M059J (cell line): ENCODE data around the gene LRBA. TPM values are rescaled to one million over a fixed set of nuclear protein-coding genes. Genes with fewer than 3 reads are reported as not detected.
A peak's percentile ranks its signal among the peaks of the same experiment; 100 is the strongest.

Experiments used
- DNase-seq: peaks from one replicate; pipeline ENCODE4 v3.0.0-alpha.2; 2012; ENCODE audit warnings: low read depth
- total RNA-seq: library from RNA; depleted of rRNA; stranded (reverse); fragments of >200 nt; shearing (Covaris generic); gene quantifications from 2 replicates; pipeline ENCODE4 v1.2.3, GENCODE V29; 2014

The LRBA gene
- total RNA-seq, 1 experiment from 2014 or later: 28.9 TPM

DNA sequence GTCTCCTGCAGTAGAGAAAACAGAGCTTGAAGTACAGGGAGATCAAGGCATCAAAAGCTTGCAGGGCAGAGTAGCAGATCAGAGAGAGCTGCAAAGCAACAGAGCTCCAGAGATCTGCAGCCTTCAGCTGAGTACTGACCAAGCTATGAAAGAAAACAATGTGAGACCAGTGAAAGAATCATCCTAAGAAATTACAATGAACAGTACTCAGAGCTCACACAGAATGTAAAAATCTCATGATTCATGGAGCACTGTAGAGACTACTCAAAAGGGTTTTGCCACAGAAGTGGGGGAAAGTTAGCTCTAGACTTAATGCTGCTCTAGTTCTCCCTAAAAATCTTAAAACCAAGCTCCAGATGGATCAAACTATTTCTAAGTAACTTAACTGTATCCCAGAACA is 513.1 kb downstream of the LRBA start:
- no peak for DNase-seq

DNA sequence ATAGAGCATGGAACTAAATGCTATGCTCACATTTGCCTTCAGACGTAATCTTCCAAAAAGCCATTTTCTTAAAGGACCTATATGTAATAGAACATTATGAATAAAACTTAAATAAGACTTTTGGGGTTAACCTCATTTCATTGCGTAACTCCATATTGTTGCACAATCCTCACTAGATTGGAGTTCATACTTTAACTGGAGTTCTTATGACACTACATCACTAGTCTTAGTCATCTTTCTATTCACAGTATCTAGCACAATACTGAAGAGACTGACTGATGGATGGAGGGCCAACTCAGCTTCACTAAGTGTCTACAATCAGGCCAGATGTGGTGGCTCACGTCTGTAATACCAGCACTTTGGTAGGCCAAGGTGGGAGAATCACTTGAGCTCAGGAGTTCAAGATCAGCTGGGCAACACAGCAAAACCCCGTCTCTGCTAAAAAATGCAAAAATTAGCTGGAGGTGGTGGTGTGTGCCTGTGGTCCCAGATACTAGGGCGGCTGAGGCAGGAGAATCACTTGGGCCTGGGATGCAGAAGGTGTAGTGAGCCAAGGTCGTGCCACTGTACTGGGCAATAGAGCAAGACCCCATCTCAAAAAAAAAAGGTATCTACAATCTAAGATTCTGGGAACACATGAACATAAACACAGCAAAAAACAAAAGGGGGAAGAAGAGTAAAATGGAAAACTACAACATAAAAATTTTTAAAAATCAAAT is 513.9 kb downstream of the LRBA start:
- peak; percentile 63 for DNase-seq

DNA sequence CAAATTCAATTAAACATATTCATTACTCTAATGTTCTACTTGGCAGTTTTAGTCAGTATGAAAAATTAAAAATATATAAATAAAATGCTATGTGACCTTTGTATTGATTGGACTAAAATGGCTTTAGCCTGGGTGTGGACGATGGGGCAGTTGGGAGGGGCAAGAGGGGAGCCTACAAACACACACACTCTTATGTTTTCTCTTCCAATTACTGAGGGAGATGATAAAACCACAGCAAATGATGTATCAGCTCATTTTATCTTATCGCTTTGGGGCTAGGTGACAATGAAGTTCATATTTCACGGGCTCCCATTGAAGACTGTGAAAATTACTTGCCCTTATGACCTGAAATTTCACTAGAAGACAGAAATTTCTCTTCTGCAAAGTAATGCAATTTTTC is 517.5 kb downstream of the LRBA start:
- DNase-seq: no peak

DNA sequence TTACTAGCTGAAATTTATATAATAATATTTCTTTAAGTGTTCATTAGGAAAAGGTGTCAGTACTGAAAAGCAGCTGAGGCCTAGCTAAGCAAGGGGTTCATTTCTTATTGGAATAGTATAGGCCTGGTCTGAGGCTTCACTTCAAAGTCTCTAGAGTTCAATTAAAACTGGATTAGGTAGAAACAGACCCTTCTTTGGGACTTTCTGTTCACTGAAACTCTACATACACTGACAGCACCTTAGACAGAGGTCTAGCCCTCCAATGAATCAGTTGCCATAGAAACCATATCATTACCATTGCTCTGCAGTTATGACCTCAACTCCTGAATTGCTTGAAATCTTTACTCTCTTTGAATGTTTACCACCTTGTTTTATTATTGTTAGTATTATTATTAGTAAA is 519.5 kb downstream of the LRBA start:
- no peak for DNase-seq

DNA sequence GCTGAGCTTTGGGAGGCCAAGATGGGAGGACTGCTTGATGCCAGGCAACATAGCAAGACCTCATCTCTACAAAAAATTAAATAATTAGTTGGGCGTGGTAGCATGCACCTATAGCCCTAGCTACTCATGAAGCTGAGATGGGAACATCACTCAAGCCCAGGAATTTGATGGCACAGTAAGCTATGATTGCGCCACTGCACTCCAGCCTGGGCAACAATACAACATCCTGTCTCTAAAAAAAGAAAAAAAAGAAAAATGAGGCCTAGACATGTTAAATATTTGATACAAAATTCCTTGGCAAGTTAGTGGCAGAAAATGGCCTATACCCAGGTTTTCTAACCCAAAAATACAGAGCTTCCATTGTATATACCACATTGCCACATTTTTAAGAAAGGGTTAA is 521.2 kb downstream of the LRBA start:
- no peak for DNase-seq

DNA sequence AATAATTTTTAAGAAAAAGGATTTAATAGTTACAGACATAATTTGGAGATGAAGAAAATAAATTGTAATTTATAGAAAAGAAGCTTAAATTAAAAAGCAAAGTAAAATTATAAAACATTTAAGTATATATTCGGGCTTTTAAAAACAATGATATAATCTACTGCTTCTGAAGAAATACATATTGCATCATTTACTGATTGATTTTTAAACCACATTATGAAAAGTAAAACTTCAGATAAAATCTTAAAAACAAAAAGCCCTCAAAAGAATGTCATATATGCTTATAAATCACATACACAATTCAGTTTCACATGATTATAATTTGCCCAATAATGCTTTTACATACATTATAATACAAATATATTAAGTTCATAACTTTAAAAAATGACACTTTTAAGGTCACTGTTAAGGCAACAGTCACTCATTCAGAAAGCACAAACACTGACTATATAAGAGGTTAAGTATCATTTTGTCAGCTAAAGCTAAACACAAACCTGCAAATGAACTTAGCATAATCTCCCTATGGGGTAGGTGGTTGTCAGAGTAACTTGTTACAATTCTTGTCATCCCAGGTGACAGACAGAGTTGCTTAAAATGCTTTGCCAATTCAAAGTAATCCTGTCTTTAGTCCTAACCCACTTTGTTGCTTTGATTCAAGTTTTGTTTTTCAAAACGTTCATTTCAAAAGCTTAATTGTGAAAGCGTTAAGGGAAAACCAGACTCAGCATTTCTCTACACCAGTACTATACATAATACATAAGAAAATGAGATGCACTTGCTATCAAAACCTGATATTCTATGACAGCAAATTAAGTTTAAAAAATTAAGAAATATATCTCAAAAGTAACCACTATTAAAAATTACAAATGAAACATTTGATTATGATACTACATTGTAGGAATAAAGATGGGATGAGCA is 523.7 kb downstream of the LRBA start:
- DNase-seq: no peak

DNA sequence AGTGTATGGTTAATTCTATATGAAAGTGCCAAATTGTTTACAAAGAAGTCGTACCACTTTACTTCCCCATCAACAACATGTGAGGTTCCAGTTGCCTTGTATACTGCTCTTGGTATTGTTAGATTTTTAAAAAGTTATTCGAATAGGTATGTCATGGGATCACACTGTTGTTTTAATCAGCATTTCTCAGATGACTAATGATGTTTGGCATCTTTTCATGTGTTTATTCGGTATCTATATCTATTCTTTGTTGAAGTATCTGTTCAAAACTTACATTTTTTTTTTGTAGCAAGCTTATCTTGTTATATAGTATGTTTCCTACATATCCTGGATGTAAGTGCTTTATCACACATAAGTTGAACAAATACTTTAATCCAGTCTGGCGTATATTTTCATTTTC is 532.5 kb downstream of the LRBA start:
- DNase-seq: no peak

DNA sequence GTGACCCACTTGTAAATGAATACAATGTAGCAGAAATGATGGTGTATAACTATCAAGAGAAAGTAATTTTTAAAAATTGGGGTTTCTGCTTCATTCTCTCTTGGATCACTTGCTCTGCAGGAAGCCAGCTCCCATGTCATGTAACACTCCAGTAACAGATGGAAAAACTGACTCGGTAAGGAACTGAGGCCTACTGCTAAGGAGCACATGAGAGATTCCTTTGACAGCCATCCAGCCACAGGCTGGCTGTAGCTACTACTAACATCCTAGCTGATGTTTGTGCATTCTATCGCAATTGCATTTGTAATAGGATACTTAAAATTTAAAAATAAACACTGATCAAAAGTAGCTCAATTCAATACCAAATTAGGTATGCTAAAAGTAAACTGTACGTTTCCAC is 535.4 kb downstream of the LRBA start:
- no peak for DNase-seq

DNA sequence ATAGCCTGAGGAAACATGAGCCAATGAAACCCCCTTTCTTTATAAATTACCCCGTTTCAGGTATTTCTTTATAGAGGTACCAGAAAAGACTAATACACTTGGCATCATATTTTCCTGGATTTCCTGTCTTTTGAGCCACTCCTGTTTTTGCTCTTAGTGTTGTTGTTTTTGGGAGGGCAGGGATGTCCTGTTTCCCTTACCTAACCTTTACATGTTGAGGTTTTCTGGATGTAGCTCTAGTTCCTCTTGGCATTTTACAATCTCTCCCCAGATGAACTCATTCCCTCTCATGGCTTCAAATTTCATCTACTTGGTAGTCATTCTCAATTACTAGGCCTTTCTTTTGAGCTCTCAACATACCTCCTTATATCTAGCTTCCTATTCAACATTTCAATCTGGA is 537.2 kb downstream of the LRBA start:
- no peak for DNase-seq

DNA sequence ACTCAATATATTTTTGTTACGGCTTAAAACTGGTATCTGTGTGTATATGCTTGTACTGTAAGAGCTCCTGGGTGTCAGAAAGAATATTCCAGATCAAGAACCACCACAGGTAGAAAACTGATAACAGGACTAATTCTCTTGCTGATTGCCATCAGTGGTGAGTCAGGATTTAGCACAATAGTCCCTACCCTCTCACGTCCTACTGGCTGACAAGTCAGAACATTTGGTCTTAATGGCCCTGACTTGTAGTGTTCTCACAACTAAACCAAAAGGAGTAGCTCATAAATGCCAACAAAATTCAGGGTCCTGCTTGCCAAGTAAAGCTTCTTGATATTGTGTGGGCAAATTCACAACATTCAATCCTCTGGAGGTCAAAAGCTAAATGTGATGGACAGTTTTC is 538.3 kb downstream of the LRBA start:
- DNase-seq: no peak

DNA sequence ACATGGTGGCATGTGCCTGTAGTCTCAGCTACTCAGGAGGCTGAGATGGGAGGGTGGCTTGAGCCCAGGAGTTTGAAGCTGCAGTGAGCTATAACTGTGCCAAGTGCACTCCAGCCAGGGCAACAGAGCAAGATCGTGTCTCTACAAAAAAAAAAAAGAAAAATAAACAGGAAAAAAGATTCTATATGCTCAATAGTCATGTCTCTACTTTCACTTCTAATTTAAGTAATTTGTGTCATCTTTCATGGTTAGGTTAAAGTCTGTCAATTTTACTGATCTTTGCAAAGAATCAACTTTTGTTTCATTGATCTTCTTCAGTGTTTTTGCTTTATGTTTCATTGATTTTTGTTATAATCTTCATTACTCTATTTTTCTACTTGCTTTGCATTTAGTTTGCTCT is 539.3 kb downstream of the LRBA start:
- no peak for DNase-seq

DNA sequence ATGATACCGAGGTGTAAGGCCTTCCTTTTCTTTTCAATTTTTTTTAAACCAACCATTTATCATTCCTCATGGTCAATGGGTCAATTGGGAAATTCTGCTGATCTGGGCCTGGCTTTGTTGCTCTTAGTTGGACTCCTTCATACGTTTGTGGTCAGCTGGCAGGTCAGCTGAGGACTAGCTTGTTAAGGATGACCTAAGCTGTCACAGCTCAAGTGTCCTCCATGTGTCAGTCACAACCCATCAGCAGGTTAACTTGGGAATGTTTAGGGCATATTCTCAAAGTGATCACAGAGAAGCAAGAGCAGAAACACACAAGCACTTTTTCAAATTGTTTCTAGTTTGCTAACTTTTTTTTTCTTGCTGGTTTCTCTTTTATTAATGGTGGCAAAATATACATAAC is 550.6 kb downstream of the LRBA start:
- peak; percentile 3 for DNase-seq

DNA sequence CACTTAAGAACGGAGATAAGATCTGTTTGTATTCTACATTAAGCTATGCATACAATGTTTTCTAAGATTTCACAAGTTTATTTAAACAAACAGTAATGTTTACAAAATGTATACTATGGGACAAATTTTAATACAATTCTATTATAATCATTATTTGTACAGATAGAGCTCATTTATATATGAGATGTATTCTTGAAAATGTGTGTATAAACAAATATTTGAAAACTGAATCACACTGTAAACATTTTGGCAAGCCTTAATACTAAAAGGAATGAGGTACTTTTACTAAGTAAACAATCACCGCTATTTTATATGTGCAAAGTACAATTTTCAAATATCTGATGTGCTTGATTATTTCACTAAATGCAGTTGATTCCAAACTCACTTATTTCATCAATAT is 552.3 kb downstream of the LRBA start:
- DNase-seq: no peak

DNA sequence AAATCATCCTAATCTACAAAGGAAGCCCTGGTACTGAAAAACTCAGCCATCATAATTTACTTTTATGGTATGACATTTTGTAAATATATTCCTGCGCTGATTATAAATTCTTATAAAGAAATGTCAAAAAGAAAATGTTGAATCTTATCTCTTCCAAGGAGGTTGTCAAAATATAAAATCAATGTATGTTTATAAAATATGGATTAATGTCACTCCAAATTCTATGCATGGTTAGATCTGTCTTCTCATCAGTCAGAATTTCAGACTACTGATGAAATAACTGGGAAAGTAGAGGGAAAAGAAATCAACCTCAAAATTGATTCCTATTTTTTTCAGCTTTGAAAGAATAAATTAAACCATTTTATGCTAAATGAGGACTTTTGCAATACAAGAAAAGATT is 553.1 kb downstream of the LRBA start:
- DNase-seq: no peak

DNA sequence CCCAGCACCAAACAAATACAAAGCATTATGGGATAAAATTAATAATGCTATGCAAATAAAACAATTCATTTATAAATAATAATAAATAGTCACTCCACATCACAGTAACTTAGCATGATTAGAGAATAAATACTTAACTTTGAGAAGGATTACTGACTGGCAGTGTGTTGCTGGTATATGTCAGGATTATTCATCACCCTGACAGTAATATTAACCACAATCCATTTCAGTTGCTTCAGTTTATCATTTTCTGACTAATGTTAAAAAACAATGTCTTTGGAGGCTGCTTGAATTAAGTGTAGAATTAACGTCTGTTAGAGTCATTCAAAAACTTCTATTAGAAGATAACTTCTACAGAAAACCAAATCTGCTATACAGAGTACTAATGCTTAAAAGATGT is 557.3 kb downstream of the LRBA start:
- DNase-seq: peak; percentile 1

DNA sequence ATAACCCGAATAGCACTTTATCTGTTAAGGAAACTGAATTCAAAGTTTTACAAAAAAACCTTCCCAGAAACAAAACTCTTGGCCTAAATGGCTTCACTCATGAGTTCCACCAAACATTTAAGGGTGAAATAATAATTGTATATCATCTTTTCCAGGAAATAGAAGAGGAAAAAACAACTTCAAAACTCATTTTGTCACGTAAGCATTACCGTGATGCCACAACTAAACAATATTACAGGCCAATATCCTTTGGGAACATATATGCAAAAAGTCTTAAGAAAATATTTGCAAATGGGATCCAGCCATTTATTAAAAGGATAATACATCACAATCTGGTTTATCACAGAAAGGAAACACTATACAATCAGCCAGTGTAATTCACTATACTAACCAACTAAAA is 563.2 kb downstream of the LRBA start:
- DNase-seq: no peak

DNA sequence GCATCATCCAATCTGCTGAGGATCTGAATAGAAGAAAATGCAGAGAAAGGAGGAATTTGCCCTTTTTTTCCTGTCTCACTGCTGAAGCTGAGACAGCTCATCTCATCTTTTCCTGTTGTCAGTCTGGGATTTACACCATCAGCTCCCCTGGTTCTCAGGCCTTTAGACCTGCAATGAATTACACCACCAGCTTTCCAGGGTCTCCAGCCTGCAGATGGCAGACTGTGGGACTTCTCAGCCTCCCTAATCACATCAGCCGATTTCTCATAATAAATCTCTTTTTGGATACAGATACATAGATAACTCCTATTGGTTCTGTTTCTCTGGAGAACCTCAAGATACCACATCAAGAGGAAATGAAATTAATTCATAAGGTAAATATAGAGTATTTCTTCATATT is 567.7 kb downstream of the LRBA start:
- DNase-seq: no peak

DNA sequence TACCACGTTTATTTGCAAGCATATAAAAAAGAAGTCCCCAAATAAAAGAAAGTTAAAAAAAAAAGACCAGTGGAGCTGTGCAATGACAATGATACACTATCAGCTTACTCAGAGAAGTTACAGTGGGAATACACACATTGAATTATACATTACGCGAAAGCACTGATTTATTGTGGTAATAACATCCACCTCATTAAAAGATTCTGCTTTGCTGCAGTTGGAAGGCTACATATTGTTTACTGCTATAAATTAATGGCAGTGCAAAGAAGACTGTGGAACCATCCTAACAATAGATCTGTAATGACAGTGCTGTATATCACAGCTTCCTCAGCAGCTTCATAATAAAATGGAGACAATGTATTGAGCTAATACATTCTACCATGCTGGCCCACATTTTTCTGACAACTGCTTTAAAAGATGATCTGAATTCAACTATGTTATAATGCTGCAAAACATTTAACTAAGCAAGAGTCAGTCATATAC is 575.6 kb downstream of the LRBA start:
- DNase-seq: no peak

DNA sequence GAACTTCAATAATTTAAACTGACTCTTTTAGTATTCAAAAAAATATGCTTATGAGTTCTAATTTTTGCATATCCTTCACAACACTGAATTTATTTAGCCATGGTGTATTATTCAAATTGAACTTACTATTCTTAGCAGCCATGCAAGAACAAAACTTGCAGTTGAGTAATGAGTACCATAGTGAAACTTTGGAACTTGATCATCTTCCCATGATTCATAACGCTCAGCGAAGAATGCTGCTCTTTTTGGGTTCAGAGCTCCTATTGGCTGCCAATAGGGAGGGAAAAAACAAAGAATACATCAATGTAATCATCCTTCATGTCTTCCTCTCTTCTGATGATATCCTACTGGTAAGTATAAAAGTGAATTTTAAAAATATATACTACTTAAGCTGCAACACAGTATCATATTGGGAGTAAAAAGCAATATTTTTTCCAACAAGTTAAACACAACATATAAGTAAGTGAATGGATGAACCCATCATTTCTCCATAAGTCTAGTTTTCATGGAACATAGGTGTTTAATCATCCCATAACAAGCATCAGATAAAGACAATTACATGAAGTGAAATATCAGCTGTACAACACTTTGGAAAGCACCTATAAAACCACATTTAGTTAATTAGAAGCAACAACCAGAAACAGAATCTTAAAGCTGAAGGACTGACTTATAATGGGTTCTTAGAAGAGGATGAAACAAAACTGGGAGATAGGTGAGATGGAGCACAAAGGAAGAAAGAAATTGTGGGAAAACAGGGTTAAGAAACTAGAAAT is 578.3 kb downstream of the LRBA start:
- no peak for DNase-seq

DNA sequence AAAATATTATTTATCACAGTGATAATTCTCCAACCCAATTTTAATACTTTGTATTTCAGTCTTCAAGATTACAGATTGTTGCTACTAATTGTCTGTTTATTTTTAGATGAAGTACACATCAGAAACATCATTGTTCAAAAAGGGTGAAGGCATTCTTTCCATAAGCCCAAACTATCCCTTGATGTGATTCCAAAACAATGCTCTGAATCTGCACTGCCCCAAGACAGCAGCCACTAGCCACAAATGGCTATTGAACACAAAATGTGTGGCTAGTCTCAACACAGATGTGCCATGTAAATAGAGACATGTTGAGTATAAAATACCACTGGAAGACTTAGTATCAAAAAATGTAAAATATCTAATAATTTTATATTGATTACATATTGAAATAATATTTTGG is 583.9 kb downstream of the LRBA start:
- DNase-seq: no peak

DNA sequence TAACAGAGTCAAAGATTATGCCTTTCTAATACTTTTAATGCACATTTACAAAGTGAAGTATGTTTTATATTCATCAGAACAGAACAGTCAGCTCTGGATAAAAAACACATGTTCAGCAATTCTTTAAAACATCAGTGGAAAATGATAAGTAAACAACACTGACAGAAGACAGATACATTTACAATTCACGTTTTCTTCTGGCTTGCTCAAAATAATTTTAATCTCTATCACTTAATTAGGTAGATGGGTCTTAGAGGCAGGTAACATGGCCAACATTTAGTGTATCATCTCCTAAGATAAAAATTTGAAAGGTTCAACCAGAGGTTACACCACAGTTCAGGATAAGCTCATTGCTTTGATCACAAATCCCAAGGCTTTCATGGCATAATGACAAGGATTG is 589.9 kb downstream of the LRBA start:
- DNase-seq: no peak

DNA sequence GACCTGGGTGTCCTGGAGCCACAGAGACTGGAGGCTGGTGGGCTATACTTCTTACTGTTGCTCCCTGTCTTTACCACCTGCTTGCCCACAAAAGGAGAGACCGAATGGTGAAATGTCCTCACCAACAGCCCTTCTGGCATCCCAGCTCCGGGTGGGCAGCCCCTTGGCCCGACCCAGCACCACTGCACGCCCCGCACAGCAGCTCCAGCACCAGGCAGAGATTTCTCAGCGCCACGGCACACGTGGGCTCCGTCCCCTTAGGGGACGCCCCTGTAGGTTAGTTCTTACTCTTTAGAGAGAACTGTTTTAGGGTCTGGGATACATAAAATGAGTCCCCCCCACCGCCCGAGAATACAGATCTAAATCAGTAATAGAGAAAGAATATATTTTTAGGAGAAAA is 591.6 kb downstream of the LRBA start:
- DNase-seq: no peak
